DOHH2 (cell line): ENCODE data around the gene LRMDA.

Experiments
- CTCF ChIP-seq: fragments of 200-600 bp; sonication (generic); IDR thresholded peaks from one replicate; pipeline ENCODE4 v1.5.1; 2014; ENCODE audit warnings: antibody characterized with exemption, mild to moderate bottlenecking, low read depth, low read length; ENCODE audit not compliant: poor library complexity, severe bottlenecking
- EZH2phosphoT487 ChIP-seq: fragments of 200-600 bp; sonication (generic); IDR thresholded peaks from 2 replicates; pipeline ENCODE4 v1.6.1; 2017; ENCODE audit warnings: borderline replicate concordance, mild to moderate bottlenecking, antibody characterized with exemption, low read length, moderate library complexity, mixed read lengths

GRCh38 chr10:75408509-75408875, 22.9 kb upstream of the LRMDA start:
- TF ChIP-seq CTCF (no peak), EZH2phosphoT487 (no peak)
